Fibroblast of peridontal ligament (primary cell): Measurements from ENCODE around the gene FNBP1.
A peak's percentile ranks its signal among the peaks of the same experiment; 100 is the strongest.

Source experiments
- DNase-seq: peaks from one replicate; pipeline ENCODE4 v3.0.0-alpha.2; 2010; ENCODE audit errors: extremely low read depth

FNBP1 gene

GRCh38 chr9:129919841-129920240 lies 123.1 kb downstream of the FNBP1 start:
- peak; percentile 11 for DNase-seq

- no peak for DNase-seq
Measured at GRCh38 chr9:129919277-129919676, 123.7 kb downstream of the FNBP1 start.

- no peak for DNase-seq
Measured at GRCh38 chr9:129918296-129918950, 124.6 kb downstream of the FNBP1 start.

- no peak for DNase-seq
Measured at GRCh38 chr9:129916707-129917106, 126.3 kb downstream of the FNBP1 start.

GRCh38 chr9:129914051-129914450 lies 128.9 kb downstream of the FNBP1 start:
- DNase-seq, result no peak

GRCh38 chr9:129910628-129911567 lies 132.1 kb downstream of the FNBP1 start:
- peak; percentile 100 for DNase-seq

GRCh38 chr9:129909851-129910250 lies 133.1 kb downstream of the FNBP1 start:
- DNase-seq, result peak; percentile 18

- no peak for DNase-seq
Measured at GRCh38 chr9:129908906-129909305, 134.1 kb downstream of the FNBP1 start.

- no peak for DNase-seq
Measured at GRCh38 chr9:129907201-129907600, 135.8 kb downstream of the FNBP1 start.

GRCh38 chr9:129906298-129906697 lies 136.7 kb downstream of the FNBP1 start:
- no peak for DNase-seq

- no peak for DNase-seq
Measured at GRCh38 chr9:129904734-129905133, 138.3 kb downstream of the FNBP1 start.

GRCh38 chr9:129902740-129903134 lies 140.3 kb downstream of the FNBP1 start:
- DNase-seq, result no peak

- DNase-seq, result no peak
Measured at GRCh38 chr9:129901993-129902739, 140.8 kb downstream of the FNBP1 start.

- DNase-seq, result no peak
Measured at GRCh38 chr9:129900263-129901027, 142.5 kb downstream of the FNBP1 start.

GRCh38 chr9:129899620-129900019 lies 143.4 kb downstream of the FNBP1 start:
- DNase-seq, result no peak

GRCh38 chr9:129898185-129898584 lies 144.8 kb downstream of the FNBP1 start:
- peak; percentile 13 for DNase-seq

GRCh38 chr9:129897263-129897662 lies 145.7 kb downstream of the FNBP1 start:
- DNase-seq, result no peak

- no peak for DNase-seq
Measured at GRCh38 chr9:129895376-129896268, 147.4 kb downstream of the FNBP1 start.

- DNase-seq, result no peak
Measured at GRCh38 chr9:129894120-129894823, 148.7 kb downstream of the FNBP1 start.

- no peak for DNase-seq
Measured at GRCh38 chr9:129891569-129891968, 151.4 kb downstream of the FNBP1 start.
